Thyroid gland (tissue), 4 donors: ENCODE data around the gene SERPINB7. TPM values are rescaled to one million over a fixed set of nuclear protein-coding genes. Genes with fewer than 3 reads are reported as not detected.

Source experiments
- DNase-seq, 2 donors: peaks; one replicate each; pipeline ENCODE4 v3.0.0-alpha.2; 2019
- H3K27ac ChIP-seq, 3 donors: fragments of 200-600 bp; sonication (generic); 1 replicate in 2 of 3; 2 replicates in 1 of 3; pipeline ENCODE4 v1.5.1; 2016 to 2019; ENCODE audit warnings: mild to moderate bottlenecking in 1 of 3, moderate library complexity in 1 of 3
- H3K27me3 ChIP-seq: fragments of 200-600 bp; sonication (generic); one replicate; pipeline ENCODE4 v1.5.1; 2019
- H3K36me3 ChIP-seq, 2 donors: fragments of 200-600 bp; sonication (generic); one replicate each; pipeline ENCODE4 v1.5.1; 2016 to 2019
- H3K4me1 ChIP-seq, 2 donors: fragments of 200-600 bp; sonication (generic); one replicate each; pipeline ENCODE4 v1.5.1; 2017 to 2019
- H3K4me3 ChIP-seq, 3 donors: fragments of 200-600 bp; sonication (generic); replicated peaks in 1 of 3; 1 replicate in 2 of 3; 2 replicates in 1 of 3; pipeline ENCODE4 v1.5.1; 2016; ENCODE audit warnings: mild to moderate bottlenecking in 1 of 3
- H3K9me3 ChIP-seq: fragments of 200-600 bp; sonication (generic); one replicate; pipeline ENCODE4 v1.5.1; 2017
- CTCF ChIP-seq, 6 experiments: fragments of 200-600 bp in 3 of 6; fragments of 450-650 bp in 3 of 6; sonication (generic) in 3 of 6; IDR thresholded peaks; one replicate each; pipeline ENCODE4 v1.5.1; 2016 to 2019; ENCODE audit warnings: antibody characterized with exemption in 6 of 6, mild to moderate bottlenecking in 2 of 6, inconsistent platforms in 1 of 6, moderate library complexity in 1 of 6
- POLR2A ChIP-seq, 2 donors: fragments of 450-650 bp; IDR thresholded peaks; one replicate each; pipeline ENCODE4 v1.6.1; 2017; ENCODE audit warnings: antibody characterized with exemption in 2 of 2, mild to moderate bottlenecking in 2 of 2, moderate library complexity in 1 of 2
- WGBS, 2 donors: methylation state at CpG; one replicate each; pipeline ENCODE4 v1.1.5; 2017; 5-methylcytosine and 5-hydroxymethylcytosine counted together
- intact Hi-C: fragments of 100-400 bp; cut with DNase I; formaldehyde crosslinking; loops from one replicate; pipeline ENCODE4 v1.15.1; 2023
- total RNA-seq, 4 donors: library from RNA; depleted of rRNA; stranded (reverse); fragments of >200 nt; gene quantifications; one replicate each; pipeline ENCODE4 v1.2.3, GENCODE V29; 2016

SERPINB7 gene
- total RNA-seq, 4 donors from 2014 or later, result not detected

GRCh38 chr18:63836456-63836855 lies 61.2 kb downstream of the SERPINB7 start:
- 68 to 69% methylated on average over 3 of the region's 3 CpGs for WGBS, 2 donors
- TF ChIP-seq POLR2A (IDR thresholded peaks at IDR 0.05), result no peak
- intact Hi-C loops, result no loop called here

GRCh38 chr18:63837590-63837989 lies 62.4 kb downstream of the SERPINB7 start:
- H3K9me3 ChIP-seq, result no peaks in the 10 kb centered on the region
- no peak overlapping the region for H3K4me3 ChIP-seq
- WGBS, 2 donors, result 72 to 94% methylated on average over 5 of the region's 5 CpGs
- H3K27me3 ChIP-seq, result no peaks in the 10 kb centered on the region
- intact Hi-C loops, result no loop called here
- H3K36me3 ChIP-seq, result no peaks in the 10 kb centered on the region
- H3K4me1 ChIP-seq, result no peaks in the 10 kb centered on the region
- no peak for TF ChIP-seq CTCF (IDR thresholded peaks at IDR 0.05)
- TF ChIP-seq POLR2A (IDR thresholded peaks at IDR 0.05), result no peak
- H3K27ac ChIP-seq, result no peak overlapping the region
- DNase-seq, result no peak

More at GRCh38 chr18:63836456-63836855, 61.2 kb downstream of the SERPINB7 start:
- Histone ChIP-seq H3K27ac (no peak overlapping the region), H3K4me1 (no peaks in the 10 kb centered on the region), H3K27me3 (no peaks in the 10 kb centered on the region), H3K4me3 (no peak overlapping the region), H3K36me3 (no peaks in the 10 kb centered on the region), H3K9me3 (no peaks in the 10 kb centered on the region)
- no peak for DNase-seq

GRCh38 chr18:63843008-63843407 lies 67.8 kb downstream of the SERPINB7 start:
- intact Hi-C loops, result no loop called here
- Histone ChIP-seq H3K36me3 (no peaks in the 10 kb centered on the region), H3K9me3 (no peaks in the 10 kb centered on the region), H3K27me3 (no peaks in the 10 kb centered on the region), H3K27ac (no peak overlapping the region), H3K4me3 (no peak overlapping the region), H3K4me1 (no peaks in the 10 kb centered on the region)
- no peak for DNase-seq
- 79 to 80% methylated on average over 7 of the region's 7 CpGs for WGBS, 2 donors
- TF ChIP-seq POLR2A (IDR thresholded peaks at IDR 0.05) (no peak), CTCF (IDR thresholded peaks at IDR 0.05) (no peak)

- Histone ChIP-seq H3K9me3 (no peaks in the 10 kb centered on the region), H3K4me1 (no peaks in the 10 kb centered on the region), H3K4me3 (no peak overlapping the region), H3K36me3 (no peaks in the 10 kb centered on the region), H3K27me3 (no peaks in the 10 kb centered on the region), H3K27ac (no peak overlapping the region)
- WGBS, 2 donors, result 9 to 11% methylated on average over 3 of the region's 3 CpGs
- intact Hi-C loops, result no loop called here
- TF ChIP-seq CTCF (IDR thresholded peaks at IDR 0.05) (peak in 2 of 6 experiments; percentile 21 to 32), POLR2A (IDR thresholded peaks at IDR 0.05) (no peak)
- no peak for DNase-seq
Measured at GRCh38 chr18:63844254-63844653, 69.0 kb downstream of the SERPINB7 start.

GRCh38 chr18:63848159-63848558 lies 72.9 kb downstream of the SERPINB7 start:
- DNase-seq, result no peak
- no peak for TF ChIP-seq POLR2A (IDR thresholded peaks at IDR 0.05)
- peak in 3 of 6 experiments; percentile 28 to 41 (median 34) for TF ChIP-seq CTCF (IDR thresholded peaks at IDR 0.05)
- Histone ChIP-seq H3K27ac (no peak overlapping the region), H3K4me3 (no peak overlapping the region), H3K9me3 (no peaks in the 10 kb centered on the region), H3K27me3 (no peaks in the 10 kb centered on the region), H3K4me1 (no peaks in the 10 kb centered on the region), H3K36me3 (no peaks in the 10 kb centered on the region)
- intact Hi-C loops, result loop anchor here (5.0 kb wide), 1 partner anchor 331 kb away; no protein-coding TSS in a partner anchor
- 0 to 4% methylated on average over 2 of the region's 2 CpGs for WGBS, 2 donors

- no peaks in the 10 kb centered on the region for H3K27me3 ChIP-seq
- WGBS, 2 donors, result 45 to 52% methylated on average over 4 of the region's 4 CpGs
- H3K36me3 ChIP-seq, result no peaks in the 10 kb centered on the region
- H3K27ac ChIP-seq, result no peak overlapping the region
- intact Hi-C loops, result no loop called here
- H3K4me3 ChIP-seq, result no peak overlapping the region
- TF ChIP-seq POLR2A (IDR thresholded peaks at IDR 0.05), result no peak
- TF ChIP-seq CTCF (IDR thresholded peaks at IDR 0.05), result no peak
- DNase-seq, result no peak
- H3K9me3 ChIP-seq, result no peaks in the 10 kb centered on the region
- H3K4me1 ChIP-seq, result no peaks in the 10 kb centered on the region
Measured at GRCh38 chr18:63850020-63850419, 74.8 kb downstream of the SERPINB7 start.
